Measurements from ENCODE around the gene ALPI.

GRCh38 chr2:232476791-232477190, 20.8 kb downstream of the ALPI start:
- no peak for TF ChIP-seq CTCF (IDR thresholded peaks at IDR 0.05; ENCODE audit: extremely low read depth in 1 of 2, insufficient read depth in 1 of 2, low read depth in 1 of 2, low read length in 2 of 2)
- TF ChIP-seq POLR2A (IDR thresholded peaks at IDR 0.05; ENCODE audit: low read depth, low read length), result no peak
- no peak for TF ChIP-seq MAX (IDR thresholded peaks at IDR 0.05; ENCODE audit: insufficient read depth, insufficient read length)
- TF ChIP-seq POLR2AphosphoS5 (IDR thresholded peaks at IDR 0.05; ENCODE audit: insufficient read depth, low read depth, low read length), result no peak
- no peak for TF ChIP-seq EZH2 (IDR thresholded peaks at IDR 0.05; ENCODE audit: borderline replicate concordance, low read depth, low read length, severe bottlenecking)

Data from endothelial cell of umbilical vein (primary cell).